ENCODE data around the gene TCF3.
A peak's percentile ranks its signal among the peaks of the same experiment; 100 is the strongest.

Gene TCF3

GRCh38 chr19:1577929-1578618 lies 74.3 kb downstream of the TCF3 start:
- no peak for DNase-seq

GRCh38 chr19:1577090-1577928 lies 75.1 kb downstream of the TCF3 start:
- no peak for DNase-seq

DNA sequence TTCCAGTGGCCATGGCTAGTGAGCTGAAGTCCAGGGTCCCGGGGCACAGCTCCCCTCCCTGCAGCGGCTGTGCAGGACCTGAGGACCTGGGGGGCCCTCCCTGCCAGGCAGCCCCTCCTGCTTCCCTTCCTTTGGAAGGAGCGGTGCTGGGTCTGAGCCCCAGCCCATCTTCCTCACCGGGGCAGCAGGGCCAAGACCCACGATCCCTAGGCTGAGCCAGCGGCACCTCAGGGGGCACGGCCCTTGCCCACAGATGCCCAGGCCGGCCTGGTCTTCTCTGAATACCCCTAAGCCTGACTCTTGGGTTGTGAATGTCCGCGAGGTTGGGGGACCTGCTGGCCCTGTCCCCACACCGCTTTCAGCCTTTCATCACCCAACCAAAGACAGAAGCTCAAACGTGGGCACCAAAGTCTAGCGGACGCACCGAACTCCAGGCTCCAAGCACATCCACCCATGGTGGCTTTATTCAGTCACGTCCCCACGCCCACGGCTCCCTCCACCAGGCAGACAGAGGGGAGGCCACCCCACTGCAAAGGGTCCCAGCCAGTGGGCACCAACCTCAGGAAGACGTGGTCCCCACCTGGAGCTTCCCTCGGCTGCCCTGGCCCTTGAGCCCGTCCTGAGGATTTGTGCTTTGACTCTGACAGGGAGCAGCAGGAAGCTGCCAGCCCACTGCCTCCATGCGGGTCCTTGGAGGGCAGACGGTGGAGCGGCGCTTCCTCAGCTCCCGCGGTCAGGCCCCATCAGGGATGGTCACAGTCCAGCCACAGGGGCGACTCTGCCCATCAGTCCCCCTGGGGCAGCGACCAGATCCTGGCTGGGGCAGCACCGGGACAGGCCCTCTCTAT lies 75.9 kb downstream of the TCF3 start:
- no peak for DNase-seq

DNA sequence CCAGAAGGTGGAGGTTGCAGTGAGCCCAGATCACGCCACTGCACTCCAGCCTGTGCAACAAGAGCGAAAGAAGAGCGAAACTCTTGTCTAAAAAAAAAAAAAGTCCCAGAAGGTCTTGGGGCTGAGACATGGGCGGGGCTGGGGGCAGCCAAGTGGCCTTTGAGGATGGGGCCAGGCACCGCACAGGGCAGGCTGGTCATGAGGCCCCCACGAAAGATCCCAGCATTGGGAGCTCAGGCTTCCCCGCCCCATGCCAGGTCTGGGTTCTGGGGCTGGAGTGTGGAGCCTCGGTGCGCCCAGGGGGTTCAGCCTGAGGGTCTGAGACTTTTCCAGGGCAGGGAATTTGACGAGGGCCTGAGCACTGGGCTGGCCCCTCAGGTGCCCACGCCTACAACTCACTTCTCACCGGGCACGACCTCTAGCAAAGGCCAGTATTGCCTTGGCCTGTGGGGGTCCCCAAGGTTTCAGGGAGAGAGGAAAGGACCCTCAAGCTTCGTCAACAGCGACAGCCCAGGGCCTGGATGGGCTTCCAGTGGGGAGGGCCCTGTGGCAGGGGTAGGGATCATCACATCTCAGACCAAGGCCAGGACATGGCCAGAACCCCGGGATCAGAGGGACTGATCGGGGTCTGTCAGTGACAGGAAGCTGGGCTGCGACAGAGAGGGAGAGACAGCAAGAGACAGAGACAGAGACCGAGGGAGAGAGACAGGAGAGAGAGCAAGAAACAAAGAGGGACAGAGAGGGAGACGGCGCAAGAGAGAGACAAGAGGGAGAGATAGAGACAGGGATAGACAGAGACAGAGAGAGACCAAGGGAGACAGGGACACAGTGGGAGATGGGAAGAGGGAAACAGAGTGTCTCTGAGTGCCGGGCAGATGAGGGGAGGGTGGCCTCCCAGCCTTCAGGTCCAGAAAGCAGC lies 76.8 kb downstream of the TCF3 start:
- no peak for DNase-seq

GRCh38 chr19:1574354-1575136 lies 77.9 kb downstream of the TCF3 start:
- no peak for DNase-seq

DNA sequence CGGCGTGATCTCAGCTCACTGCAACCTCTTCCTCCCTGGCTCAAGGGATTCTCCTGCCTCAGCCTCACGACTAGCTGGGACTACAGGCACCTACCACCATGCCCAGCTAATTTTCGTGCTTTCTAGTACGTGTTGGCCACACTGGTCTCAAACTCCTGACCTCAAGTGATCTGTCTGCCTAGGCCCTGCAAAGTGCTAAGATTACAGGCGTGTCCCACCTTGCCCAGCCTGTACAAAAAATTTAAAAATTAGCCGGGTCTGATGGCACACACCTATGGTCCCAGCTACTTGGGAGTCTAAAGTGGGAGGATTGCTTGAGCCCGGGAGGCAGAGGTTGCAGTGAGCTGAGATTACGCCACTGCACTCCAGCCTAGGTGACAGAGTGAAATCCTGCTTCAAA lies 79.6 kb downstream of the TCF3 start:
- DNase-seq = no peak

DNA sequence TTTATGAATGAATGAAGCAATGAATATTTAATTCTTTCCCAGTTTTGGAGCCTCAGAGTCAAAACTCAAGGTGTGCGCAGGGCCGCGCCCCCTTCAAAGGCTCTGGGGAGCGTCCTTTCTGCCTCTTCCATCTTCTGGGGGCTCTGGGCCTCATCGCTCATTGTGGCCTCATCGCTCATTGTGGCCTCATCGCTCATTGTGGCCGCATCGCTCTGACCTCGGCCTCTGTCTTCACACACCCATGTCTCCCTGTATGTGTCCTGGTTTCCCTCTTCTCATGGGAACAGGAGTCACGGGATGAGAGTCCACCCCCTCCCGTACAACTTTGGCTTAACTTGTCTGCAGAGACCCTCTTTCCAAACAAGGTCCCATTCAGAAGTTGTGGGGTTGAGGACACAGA lies 81.1 kb downstream of the TCF3 start:
- no peak for DNase-seq

DNA sequence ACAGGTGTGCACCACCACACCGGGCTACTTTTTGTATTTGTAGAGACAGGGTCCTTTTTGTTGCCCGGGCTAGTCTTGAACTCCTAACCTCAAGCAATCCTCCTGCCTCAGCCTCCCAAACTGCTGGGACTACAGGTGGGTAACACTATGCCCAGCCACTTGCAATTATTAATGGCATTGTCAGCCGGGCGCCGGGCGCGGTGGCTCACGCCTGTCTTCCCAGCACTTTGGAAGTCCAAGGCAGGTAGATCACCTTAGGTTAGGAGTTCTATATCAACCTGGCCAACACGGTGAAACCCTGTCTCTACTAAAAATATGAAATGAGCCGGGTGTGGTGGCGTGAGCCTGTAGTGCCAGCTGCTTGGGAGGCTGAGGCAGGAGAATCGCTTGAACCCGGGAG lies 81.6 kb downstream of the TCF3 start:
- DNase-seq = no peak

GRCh38 chr19:1569997-1570396 lies 82.4 kb downstream of the TCF3 start:
- DNase-seq = no peak

- DNase-seq = peak; percentile 79 to 80
These were observed 83.9 kb downstream of the TCF3 start, which contains the start of gene MEX3D for GRCh38 chr19:1568320-1569019. Gene MEX3D, minus strand, starts transcription at chr19:1568325. Its CDS starts 267 bp downstream, at chr19:1568058.

DNA sequence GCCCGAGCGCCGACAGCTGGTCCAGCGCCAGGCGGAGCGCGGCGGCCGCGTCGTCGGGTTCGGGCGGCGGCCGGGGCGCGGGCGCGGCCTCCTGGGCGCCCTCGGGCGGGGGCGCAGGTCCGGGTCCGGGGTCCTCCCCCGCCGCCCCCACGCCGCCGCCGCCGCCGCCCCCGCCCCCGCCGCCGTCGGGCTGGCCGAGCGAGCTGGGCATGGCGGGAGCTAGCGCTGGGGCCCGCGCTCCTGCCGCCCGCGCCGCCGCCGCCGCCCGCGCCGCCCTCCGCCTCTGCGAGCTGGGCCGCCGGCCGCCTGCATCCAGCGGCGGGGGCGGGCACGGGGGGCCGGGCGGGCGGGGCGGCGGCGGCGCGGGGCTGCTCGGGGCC lies 84.6 kb downstream of the TCF3 start:
- DNase-seq = no peak

- DNase-seq = no peak
These were observed 85.1 kb downstream of the TCF3 start for GRCh38 chr19:1567116-1567847.

DNA sequence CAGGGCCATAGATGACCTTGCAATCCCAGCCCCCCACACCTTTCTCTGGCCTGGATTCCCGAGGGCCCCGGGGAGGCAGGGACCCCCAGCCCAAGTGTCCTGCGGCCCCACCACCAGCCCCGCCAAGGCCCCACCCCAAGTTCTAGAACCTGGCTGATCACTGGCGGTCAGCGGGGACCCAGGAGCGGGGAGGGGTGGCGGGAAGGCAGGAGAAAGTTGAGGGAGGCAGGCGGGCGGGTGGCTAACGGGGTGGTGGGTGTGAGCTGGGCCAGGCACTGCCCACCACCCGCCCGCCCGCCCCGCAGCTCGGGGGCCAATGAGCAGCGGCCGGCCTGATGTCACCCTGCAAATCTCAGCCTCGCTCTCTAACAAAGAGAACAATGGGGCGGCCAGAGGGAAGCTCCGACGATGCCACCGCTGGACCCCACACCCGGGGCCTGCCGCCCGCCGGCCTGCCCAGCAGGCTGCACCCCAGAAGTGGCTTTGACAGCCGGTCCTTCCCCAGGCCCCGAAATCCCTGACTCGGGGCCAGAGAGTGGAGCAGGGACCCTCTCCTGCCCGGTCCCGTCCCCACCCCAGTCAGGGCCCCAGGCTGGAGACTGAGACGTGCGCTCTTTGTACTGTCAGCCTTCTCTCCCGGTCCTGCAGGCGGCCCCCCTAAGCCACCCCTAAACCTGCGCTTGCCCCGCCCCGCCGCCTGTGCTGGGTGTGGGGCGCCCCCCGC lies 85.9 kb downstream of the TCF3 start:
- DNase-seq = no peak

DNA sequence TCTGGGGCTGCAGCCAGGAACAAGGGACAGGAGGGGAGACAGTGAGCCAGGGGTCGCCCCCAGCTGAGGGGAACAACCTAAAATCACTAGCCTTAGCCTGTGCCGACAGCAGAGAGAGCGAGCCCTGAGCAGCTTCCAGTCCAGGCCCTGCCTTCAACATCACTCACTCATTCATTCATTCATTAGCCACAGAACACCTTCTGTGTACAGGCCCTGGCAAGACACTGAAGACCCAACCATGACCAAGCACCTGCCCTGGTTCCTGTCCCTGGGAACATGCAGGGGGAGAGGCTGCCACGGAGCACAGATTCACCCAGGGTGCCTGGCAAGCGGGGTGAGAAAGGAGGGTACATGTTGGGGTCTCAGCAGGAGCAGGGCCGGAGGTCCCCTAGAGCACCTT lies 89.2 kb downstream of the TCF3 start:
- DNase-seq = no peak

DNA sequence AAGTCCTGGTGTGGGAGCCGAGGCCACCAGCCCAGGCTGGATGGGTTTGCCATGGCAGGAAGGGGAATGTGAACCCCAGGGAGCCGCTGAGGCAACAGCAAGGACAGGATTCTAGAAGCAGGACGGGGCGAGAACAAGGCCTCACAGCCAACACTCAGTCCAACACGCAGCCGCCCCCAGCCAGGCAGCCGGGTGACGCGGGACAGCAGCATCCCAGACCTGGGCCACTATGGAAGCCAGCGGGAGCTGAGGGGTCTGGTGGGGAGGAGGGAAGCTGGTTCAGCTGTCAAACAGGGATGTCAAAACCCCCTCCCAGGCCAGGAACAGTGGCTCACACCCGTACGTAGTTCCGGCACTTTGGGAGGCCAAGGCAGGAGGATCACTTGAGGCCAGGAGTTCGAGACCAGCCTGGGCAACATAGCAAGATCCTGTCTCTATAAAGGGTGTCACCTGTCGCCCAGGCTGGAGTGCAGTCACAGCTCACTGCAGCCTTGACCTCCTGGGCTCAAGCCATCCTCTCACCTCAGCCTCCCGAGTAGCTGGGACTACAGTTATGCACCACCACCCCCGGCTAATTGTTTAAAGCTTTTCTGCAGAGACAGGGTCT lies 91.1 kb downstream of the TCF3 start:
- DNase-seq = no peak

- DNase-seq = no peak
These were observed 92.0 kb downstream of the TCF3 start for GRCh38 chr19:1560286-1560882.
